ENCODE data around the gene SLC35E4. TPM values are rescaled to one million over a fixed set of nuclear protein-coding genes. Genes with fewer than 3 reads are reported as not detected.

Gene SLC35E4
- total and polyA plus RNA-seq, 9 of the 15 experiments (the other 6 are each of a cell fraction or from before 2014, with no cell fraction given), result 0.06 to 2.3 (median 0.86) TPM; not detected in 1

GRCh38 chr22:30607300-30607930, 28.2 kb upstream of the SLC35E4 start:
- no peaks in the 10 kb centered on the region for H3K36me3 ChIP-seq (ENCODE audit: control insufficient read depth, insufficient read depth, low read length)
- H3K9ac ChIP-seq (ENCODE audit: insufficient read depth in 1 of 2, low read depth in 2 of 2, low read length in 2 of 2), result peak overlapping the region; percentile 48 to 85; a peak in 3 of 4 replicates
- no peaks in the 10 kb centered on the region for H4K20me1 ChIP-seq (replicated peaks; ENCODE audit: control insufficient read depth, insufficient read depth, low read length)
- H3K79me2 ChIP-seq (ENCODE audit: control insufficient read depth, insufficient read depth, low read length), result no peaks in the 10 kb centered on the region
- ChIA-PET CTCF (ENCODE audit: low intra/inter-chr PET ratio) (no interaction called here), POLR2A (interaction anchor here (0.6 to 2.8 kb wide), 7 partner anchors 9 to 971 kb away, joined by 3 to 17 read pairs (median 3); no protein-coding TSS in a partner anchor)
- H2AFZ ChIP-seq (ENCODE audit: low read depth, low read length), result peak overlapping the region; percentile 93
- FAIRE-seq (no peak), ATAC-seq (no peak; the same call in 2 of the 3 replicates), DNase-seq (ENCODE audit: extremely low read depth in 1 of 4, low spot score in 3 of 4) (no peak)
- WGBS (ENCODE audit: insufficient coverage, low coverage, missing lambda C conversion rate), result 69% methylated on average over 6 of the region's 7 CpGs
- no peaks in the 10 kb centered on the region for H3K27me3 ChIP-seq (ENCODE audit: control insufficient read depth in 2 of 2, insufficient read depth in 2 of 2, low read length in 2 of 2)
- intact Hi-C loops (cut with micrococcal nuclease) (no loop called here), in situ Hi-C loops (cut with MboI) (loop anchor here (10.0 kb wide), 1 partner anchor 323 kb away; the partner anchor contains the start of gene CASTOR1)
- BruUV-seq (replicated peaks), result TSS peak; percentile 76
- peak overlapping the region; percentile 41; the same call in 1 of the 2 replicates for H3K4me3 ChIP-seq
- H3K9me3 ChIP-seq (replicated peaks; ENCODE audit: control insufficient read depth, insufficient read depth, low read depth, low read length), result no peaks in the 10 kb centered on the region
- peaks cover 21 to 41% of the 10 kb centered on the region in 2 experiments for H3K4me1 ChIP-seq (replicated peaks in 1 of 2; ENCODE audit: control insufficient read depth in 2 of 2, insufficient read depth in 2 of 2, low read length in 2 of 2)
- H3K27ac ChIP-seq (ENCODE audit: extremely low read depth, low read depth, low read length), result peak overlapping the region; percentile 56
- peak overlapping the region; percentile 87 for H3K4me2 ChIP-seq (ENCODE audit: insufficient read depth, low read length)
- no peaks in the 10 kb centered on the region for H3K9me1 ChIP-seq (ENCODE audit: control insufficient read depth, insufficient read depth, low read length)
- peak; percentile 1; the same call in 1 of the 2 replicates for TF ChIP-seq GABPA (tag; conservative IDR thresholded peaks at IDR 0.05; ENCODE audit: low read depth)
- no peak for TF ChIP-seq GTF2A2 (tag; IDR thresholded peaks at IDR 0.05)
- no peak for TF ChIP-seq ZKSCAN1 (IDR thresholded peaks at IDR 0.05; ENCODE audit: low read depth, low read length)
- no peak for TF ChIP-seq FOXK2 (conservative IDR thresholded peaks at IDR 0.05 in 1 of 2, IDR thresholded peaks at IDR 0.05 in 1 of 2; ENCODE audit: low read depth in 2 of 2)
- 0 out of 2 replicates have a peak, but pooled peaks have one; percentile 8 for TF ChIP-seq ZNF584 (CRISPR knock-in tag; IDR thresholded peaks at IDR 0.05; ENCODE audit: low read depth)
- TF ChIP-seq, protein P1, sequence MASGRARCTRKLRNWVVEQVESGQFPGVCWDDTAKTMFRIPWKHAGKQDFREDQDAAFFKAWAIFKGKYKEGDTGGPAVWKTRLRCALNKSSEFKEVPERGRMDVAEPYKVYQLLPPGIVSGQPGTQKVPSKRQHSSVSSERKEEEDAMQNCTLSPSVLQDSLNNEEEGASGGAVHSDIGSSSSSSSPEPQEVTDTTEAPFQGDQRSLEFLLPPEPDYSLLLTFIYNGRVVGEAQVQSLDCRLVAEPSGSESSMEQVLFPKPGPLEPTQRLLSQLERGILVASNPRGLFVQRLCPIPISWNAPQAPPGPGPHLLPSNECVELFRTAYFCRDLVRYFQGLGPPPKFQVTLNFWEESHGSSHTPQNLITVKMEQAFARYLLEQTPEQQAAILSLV (tag; IDR thresholded peaks at IDR 0.05), result no peak
- TF ChIP-seq ATF7 (IDR thresholded peaks at IDR 0.05), result no peak
- no peak for TF ChIP-seq IRF1 (CRISPR knock-in tag; IDR thresholded peaks at IDR 0.05; ENCODE audit: borderline replicate concordance)
- TF ChIP-seq, protein P2, sequence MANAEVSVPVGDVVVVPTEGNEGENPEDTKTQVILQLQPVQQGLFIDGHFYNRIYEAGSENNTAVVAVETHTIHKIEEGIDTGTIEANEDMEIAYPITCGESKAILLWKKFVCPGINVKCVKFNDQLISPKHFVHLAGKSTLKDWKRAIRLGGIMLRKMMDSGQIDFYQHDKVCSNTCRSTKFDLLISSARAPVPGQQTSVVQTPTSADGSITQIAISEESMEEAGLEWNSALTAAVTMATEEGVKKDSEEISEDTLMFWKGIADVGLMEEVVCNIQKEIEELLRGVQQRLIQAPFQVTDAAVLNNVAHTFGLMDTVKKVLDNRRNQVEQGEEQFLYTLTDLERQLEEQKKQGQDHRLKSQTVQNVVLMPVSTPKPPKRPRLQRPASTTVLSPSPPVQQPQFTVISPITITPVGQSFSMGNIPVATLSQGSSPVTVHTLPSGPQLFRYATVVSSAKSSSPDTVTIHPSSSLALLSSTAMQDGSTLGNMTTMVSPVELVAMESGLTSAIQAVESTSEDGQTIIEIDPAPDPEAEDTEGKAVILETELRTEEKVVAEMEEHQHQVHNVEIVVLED (CRISPR knock-in tag; IDR thresholded peaks at IDR 0.05), result no peak
- TF ChIP-seq POLR2H (tag; IDR thresholded peaks at IDR 0.05; ENCODE audit: low read depth), result no peak
- TF ChIP-seq PHF8 (IDR thresholded peaks at IDR 0.05; ENCODE audit: borderline replicate concordance, low read length), result peak; percentile 27; the same call in 1 of the 2 replicates
- TF ChIP-seq ZFP30 (CRISPR knock-in tag; IDR thresholded peaks at IDR 0.05; ENCODE audit: borderline replicate concordance), result no peak
- TF ChIP-seq ERF (CRISPR knock-in tag; IDR thresholded peaks at IDR 0.05), result no peak
- TF ChIP-seq HDAC3 (IDR thresholded peaks at IDR 0.05; ENCODE audit: borderline replicate concordance, partially characterized antibody), result no peak
- TF ChIP-seq ZC3H11A (IDR thresholded peaks at IDR 0.05; ENCODE audit: low read depth, low read length), result no peak
- no peak for TF ChIP-seq ZNF124 (CRISPR knock-in tag; IDR thresholded peaks at IDR 0.05)
- no peak for TF ChIP-seq ZNF311 (CRISPR knock-in tag; IDR thresholded peaks at IDR 0.05)
- TF ChIP-seq NEUROD1 (IDR thresholded peaks at IDR 0.05; ENCODE audit: borderline replicate concordance, low read depth, low read length, partially characterized antibody), result no peak
- no peak for TF ChIP-seq MTA2 (IDR thresholded peaks at IDR 0.05; ENCODE audit: low read depth)
